Measurements from ENCODE around the gene NUMB.

GRCh38 chr14:73457924-73458182 is 493 bp downstream of the NUMB start:
- TF ChIP-seq, protein P1, sequence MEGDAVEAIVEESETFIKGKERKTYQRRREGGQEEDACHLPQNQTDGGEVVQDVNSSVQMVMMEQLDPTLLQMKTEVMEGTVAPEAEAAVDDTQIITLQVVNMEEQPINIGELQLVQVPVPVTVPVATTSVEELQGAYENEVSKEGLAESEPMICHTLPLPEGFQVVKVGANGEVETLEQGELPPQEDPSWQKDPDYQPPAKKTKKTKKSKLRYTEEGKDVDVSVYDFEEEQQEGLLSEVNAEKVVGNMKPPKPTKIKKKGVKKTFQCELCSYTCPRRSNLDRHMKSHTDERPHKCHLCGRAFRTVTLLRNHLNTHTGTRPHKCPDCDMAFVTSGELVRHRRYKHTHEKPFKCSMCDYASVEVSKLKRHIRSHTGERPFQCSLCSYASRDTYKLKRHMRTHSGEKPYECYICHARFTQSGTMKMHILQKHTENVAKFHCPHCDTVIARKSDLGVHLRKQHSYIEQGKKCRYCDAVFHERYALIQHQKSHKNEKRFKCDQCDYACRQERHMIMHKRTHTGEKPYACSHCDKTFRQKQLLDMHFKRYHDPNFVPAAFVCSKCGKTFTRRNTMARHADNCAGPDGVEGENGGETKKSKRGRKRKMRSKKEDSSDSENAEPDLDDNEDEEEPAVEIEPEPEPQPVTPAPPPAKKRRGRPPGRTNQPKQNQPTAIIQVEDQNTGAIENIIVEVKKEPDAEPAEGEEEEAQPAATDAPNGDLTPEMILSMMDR (IDR thresholded peaks at IDR 0.05): no peak
- TF ChIP-seq POLR2A (IDR thresholded peaks at IDR 0.05): no peak

All from adrenal gland (tissue), 5 donors.